HEK293T (cell line): Measurements from ENCODE around the gene GPR119.
"Not testable (repeated sequence)": the region's sequence is repeated elsewhere in the genome, so short reads cannot be mapped to it uniquely, and the experiment has no call there.

Source experiments
- CTCF ChIA-PET: fragments of 350-600 bp; formaldehyde crosslinking; extraction: SDS; loops from one replicate; lab custom pipeline; 2021; ENCODE audit warnings: antibody characterized with exemption, inconsistent platforms; lab: Yijun Ruan, JAX
- POLR2A ChIA-PET: fragments of 350-600 bp; formaldehyde crosslinking; extraction: SDS; loops from one replicate; lab custom pipeline; 2020; ENCODE audit warnings: antibody characterized with exemption, inconsistent platforms; lab: Yijun Ruan, JAX
- DNase-seq: peaks from one replicate; pipeline ENCODE4 v3.0.0; 2012; ENCODE audit warnings: mixed read lengths; ENCODE audit errors: extremely low spot score
- ARNT ChIP-seq: fragments of 450-650 bp; IDR thresholded peaks from 2 replicates; pipeline ENCODE4 v1.6.1; 2017; ENCODE audit warnings: mild to moderate bottlenecking
- BHLHE40 ChIP-seq: fragments of 450-650 bp; IDR thresholded peaks from 2 replicates; pipeline ENCODE4 v1.6.1; 2016; ENCODE audit warnings: mild to moderate bottlenecking, moderate library complexity, borderline replicate concordance
- CTBP1 ChIP-seq: fragments of 450-650 bp; IDR thresholded peaks from 2 replicates; pipeline ENCODE4 v1.6.1; 2016; ENCODE audit warnings: borderline replicate concordance
- ELF4 ChIP-seq: fragments of 450-650 bp; IDR thresholded peaks from 2 replicates; pipeline ENCODE4 v1.6.1; 2017; ENCODE audit warnings: antibody characterized with exemption
- FOXA1 ChIP-seq: fragments of 450-650 bp; IDR thresholded peaks from 2 replicates; pipeline ENCODE4 v1.6.1; 2016; ENCODE audit warnings: mild to moderate bottlenecking
- FOXK2 ChIP-seq: fragments of 450-650 bp; IDR thresholded peaks from 2 replicates; pipeline ENCODE4 v1.6.1; 2016; ENCODE audit warnings: mild to moderate bottlenecking
- FOXM1 ChIP-seq: fragments of 450-650 bp; IDR thresholded peaks from 2 replicates; pipeline ENCODE4 v1.6.1; 2017; ENCODE audit warnings: mild to moderate bottlenecking, borderline replicate concordance
- HDGF ChIP-seq: fragments of 450-650 bp; IDR thresholded peaks from 2 replicates; pipeline ENCODE4 v1.6.1; 2017; ENCODE audit warnings: antibody characterized with exemption, borderline replicate concordance
- L3MBTL2 ChIP-seq: fragments of 450-650 bp; conservative IDR thresholded peaks from 2 replicates; pipeline ENCODE4 v1.6.1; 2016; ENCODE audit warnings: mild to moderate bottlenecking
- LEF1 ChIP-seq: fragments of 450-650 bp; IDR thresholded peaks from 2 replicates; pipeline ENCODE4 v1.6.1; 2017; ENCODE audit warnings: mild to moderate bottlenecking, borderline replicate concordance
- NFRKB ChIP-seq: fragments of 450-650 bp; IDR thresholded peaks from 2 replicates; pipeline ENCODE4 v1.6.1; 2016; ENCODE audit warnings: mild to moderate bottlenecking, moderate library complexity
- SP1 ChIP-seq: fragments of 450-650 bp; IDR thresholded peaks from 2 replicates; pipeline ENCODE4 v1.6.1; 2017
- SUZ12 ChIP-seq: fragments of 450-650 bp; IDR thresholded peaks from 2 replicates; pipeline ENCODE4 v1.6.1; 2016; ENCODE audit warnings: mild to moderate bottlenecking
- TARDBP ChIP-seq: fragments of 450-650 bp; IDR thresholded peaks from 2 replicates; pipeline ENCODE4 v1.6.1; 2016
- ZNF384 ChIP-seq: fragments of 450-650 bp; IDR thresholded peaks from 2 replicates; pipeline ENCODE4 v1.6.1; 2016
- TF ChIP-seq, protein P1 (sequence below): fragments of 450-650 bp; IDR thresholded peaks from 2 replicates; pipeline ENCODE4 v1.6.1; 2016

GPR119 gene

DNA sequence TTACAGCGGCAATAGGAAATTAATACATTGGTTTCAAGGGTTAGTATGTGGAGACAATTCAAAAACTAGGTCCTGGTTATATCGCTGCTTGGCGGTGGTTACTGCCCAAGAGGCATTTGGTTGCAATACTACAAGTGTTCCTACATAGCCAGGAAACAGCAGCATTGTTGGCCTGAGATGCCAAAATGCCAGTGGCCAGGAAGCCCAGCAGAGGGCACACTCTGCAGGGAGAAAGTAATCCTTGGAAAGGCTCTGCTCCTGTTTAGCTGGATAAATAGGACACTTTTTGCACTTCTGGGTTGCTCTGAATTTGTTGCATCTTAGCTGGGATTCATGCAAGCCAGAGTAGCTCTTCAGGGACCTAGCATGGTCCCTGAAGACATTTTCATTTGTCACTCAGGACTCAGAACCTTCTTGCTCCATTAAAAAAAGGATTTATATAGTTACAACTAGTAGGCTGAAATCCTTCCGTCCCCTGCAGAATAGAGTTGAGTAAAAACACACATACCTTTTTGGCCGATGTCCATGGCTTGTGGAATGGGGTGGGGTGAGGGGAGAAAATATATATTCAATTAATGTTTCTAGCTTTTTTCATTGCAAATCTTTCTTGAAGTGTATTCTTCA, 8.1 kb upstream of the GPR119 start:
- peak; percentile 80 for DNase-seq
- TF ChIP-seq FOXM1, result no peak
- TF ChIP-seq LEF1, result no peak
- TF ChIP-seq ARNT, result no peak
- TF ChIP-seq HDGF, result no peak
- ChIA-PET CTCF (interaction anchor here (0.6 to 3.6 kb wide), 10 partner anchors 8 to 1768 kb away, joined by 3 to 19 read pairs (median 4); partner anchors contain the start of genes GPR119 and RBMX2), POLR2A (no interaction called here)

DNA sequence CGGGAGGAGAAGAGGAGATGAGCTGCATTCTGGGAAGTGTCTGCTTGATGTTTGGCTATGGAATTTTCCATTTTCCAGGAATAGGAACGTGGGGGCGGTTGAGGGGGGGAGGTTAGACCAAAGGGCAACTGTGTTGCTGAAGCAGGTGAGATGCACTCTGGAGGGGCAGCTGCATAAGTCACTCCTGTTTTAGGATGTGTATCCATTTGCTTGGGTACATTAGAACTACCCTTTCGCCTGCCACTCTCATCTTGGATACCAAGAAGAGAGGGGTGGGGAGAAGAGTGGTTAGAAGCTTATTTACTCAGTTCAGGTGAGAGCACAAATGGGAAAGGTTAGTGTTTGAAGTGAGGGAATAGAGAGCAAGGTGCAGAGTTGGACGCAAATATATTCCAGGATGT, 934 bp upstream of the GPR119 start:
- no peak for TF ChIP-seq ZNF384
- no peak for TF ChIP-seq NFRKB
- no peak for TF ChIP-seq L3MBTL2
- no peak for TF ChIP-seq HDGF
- TF ChIP-seq, protein P1, sequence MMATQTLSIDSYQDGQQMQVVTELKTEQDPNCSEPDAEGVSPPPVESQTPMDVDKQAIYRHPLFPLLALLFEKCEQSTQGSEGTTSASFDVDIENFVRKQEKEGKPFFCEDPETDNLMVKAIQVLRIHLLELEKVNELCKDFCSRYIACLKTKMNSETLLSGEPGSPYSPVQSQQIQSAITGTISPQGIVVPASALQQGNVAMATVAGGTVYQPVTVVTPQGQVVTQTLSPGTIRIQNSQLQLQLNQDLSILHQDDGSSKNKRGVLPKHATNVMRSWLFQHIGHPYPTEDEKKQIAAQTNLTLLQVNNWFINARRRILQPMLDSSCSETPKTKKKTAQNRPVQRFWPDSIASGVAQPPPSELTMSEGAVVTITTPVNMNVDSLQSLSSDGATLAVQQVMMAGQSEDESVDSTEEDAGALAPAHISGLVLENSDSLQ, result no peak
- TF ChIP-seq SUZ12, result no peak
- no peak for TF ChIP-seq BHLHE40
- no peak for TF ChIP-seq LEF1
- TF ChIP-seq SP1, result no peak
- TF ChIP-seq CTBP1, result no peak
- no peak for TF ChIP-seq TARDBP
- no peak for TF ChIP-seq ARNT
- TF ChIP-seq ELF4, result no peak
- no peak for TF ChIP-seq FOXK2
- POLR2A ChIA-PET, result no interaction called here
- CTCF ChIA-PET, result no interaction called here
- DNase-seq, result no peak

DNA sequence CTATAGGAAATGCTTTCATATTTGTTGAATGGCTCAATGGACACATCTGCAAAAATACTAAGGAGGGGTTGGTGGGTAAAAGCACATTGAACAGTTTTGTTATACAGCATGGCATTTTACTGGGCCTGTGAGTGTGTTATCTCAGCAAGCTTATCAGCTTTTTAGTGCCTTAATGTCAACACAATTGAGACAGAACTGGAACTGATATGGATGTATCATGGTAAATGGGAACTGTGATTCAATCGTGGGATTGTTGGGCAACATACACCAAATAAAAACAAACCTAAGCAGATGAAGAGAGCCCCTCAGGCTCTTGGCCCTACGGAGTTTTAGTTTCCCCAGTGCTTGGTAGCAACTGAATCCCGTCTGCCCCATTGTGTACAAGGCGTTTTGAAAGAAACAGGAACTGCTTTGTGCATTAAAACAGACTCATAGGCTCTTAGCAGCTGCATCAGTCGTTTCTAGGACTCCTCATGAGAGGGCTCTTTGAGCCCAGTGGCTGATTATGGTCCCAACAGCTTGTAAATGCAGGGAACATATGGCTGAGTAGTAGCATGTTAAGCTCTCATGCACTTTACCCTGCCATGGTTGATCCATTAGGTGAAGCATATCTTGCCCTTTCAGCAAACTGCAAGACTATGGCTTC, 7.3 kb downstream of the GPR119 start:
- POLR2A ChIA-PET, result no interaction called here

DNA sequence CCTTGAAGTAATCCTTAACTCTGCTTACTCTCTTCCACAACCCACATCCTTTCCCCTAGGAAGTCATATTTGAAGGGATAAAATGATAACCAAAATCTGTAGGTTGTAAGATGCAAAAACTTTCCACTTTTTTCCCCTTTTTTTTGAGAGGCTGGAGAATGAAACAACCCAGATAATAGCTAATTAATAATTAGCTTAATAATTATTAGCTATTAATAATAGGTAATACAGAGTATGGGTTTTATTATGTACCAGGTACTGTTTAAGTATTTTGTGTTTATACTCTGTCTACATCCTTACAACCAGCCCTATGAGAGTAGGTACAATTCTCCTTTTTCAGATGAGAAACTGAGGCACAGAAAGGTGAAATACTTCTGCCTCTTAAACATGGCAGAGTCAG, 9.4 kb downstream of the GPR119 start:
- TF ChIP-seq BHLHE40 (no peak), SUZ12 (no peak), ELF4 (no peak), NFRKB (no peak), HDGF (no peak), TARDBP (no peak; the same call in 1 of the 2 replicates), FOXA1 (no peak), CTBP1 (no peak), L3MBTL2 (no peak), FOXM1 (no peak)
- TF ChIP-seq, protein P1, result no peak
- POLR2A ChIA-PET, result no interaction called here
- DNase-seq, result no peak
- CTCF ChIA-PET, result no interaction called here

More for the DNA sequence above, 7.3 kb downstream of the GPR119 start:
- no peak for DNase-seq
- TF ChIP-seq SP1 (no peak), TARDBP (no peak), NFRKB (no peak), BHLHE40 (no peak), SUZ12 (no peak), L3MBTL2 (no peak), FOXA1 (no peak), ELF4 (no peak), LEF1 (no peak), ZNF384 (no peak), CTBP1 (no peak), FOXK2 (no peak), HDGF (no peak), FOXM1 (no peak), ARNT (no peak)
- TF ChIP-seq, protein P1, result no peak
- CTCF ChIA-PET, result no interaction called here

DNA sequence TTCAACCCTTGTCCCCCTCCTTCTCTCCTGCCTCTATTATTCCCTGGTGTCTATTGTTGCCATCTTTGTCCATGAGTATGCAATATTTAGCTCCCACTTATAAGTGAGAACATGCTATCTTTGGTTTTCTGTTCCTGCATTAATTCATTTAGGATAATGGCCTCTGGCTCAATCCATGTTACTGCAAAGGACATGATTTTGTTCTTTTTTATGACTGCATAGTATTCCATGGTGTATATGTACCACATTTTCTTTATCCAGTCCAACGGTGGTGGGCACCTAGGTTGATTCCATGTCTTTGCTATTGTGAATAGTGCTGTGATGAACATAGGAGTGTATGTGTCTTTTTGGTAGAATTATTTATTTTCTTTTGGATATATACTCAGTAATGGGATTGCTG, 33.4 kb downstream of the GPR119 start:
- POLR2A ChIA-PET, DNase-seq, CTCF ChIA-PET: not testable (repeated sequence)

DNA sequence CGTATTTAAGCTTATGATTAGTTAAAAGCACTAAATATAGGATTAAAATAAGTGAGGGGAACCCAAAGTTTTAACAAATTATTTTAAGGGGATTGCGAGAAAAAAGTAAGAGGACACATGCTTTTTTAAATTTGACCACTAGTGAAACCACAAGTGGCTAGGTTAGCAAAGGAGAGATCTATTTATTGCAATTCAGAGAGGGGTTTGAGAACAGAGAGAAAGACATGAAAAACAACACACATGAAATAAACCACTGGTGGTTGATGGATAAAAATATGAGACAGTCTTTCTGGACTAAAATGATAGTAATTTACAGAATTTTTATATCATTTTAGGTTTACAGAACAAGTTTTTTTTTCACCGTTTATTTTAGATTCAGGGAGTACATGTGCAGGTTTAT, 33.9 kb downstream of the GPR119 start:
- ChIA-PET CTCF (no interaction called here), POLR2A (no interaction called here)
- TF ChIP-seq ELF4 (no peak), L3MBTL2 (no peak)
- no peak for DNase-seq

DNA sequence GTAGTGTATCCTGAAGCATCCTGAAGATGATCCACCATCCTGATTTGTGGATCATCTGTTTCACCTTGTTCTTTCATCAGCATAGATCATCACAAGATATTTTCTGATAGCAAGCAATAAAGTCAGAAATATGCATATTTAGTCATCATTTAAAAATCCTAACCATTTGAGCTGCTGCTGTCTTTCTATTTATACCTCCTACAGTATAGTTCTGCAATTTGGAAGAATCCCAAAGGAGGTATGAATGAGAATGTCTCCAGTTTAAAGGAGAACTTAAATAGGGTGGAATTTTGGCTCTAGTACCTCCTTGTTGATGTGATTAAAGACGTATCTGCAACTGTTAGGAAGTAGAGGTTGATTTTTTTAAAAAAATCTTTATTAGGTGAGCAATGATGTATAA, 38.2 kb downstream of the GPR119 start:
- no peak for DNase-seq

More for the DNA sequence above, 38.2 kb downstream of the GPR119 start:
- POLR2A ChIA-PET, result no interaction called here
- CTCF ChIA-PET, result no interaction called here
- no peak for TF ChIP-seq BHLHE40
- TF ChIP-seq ZNF384, result no peak
- TF ChIP-seq NFRKB, result no peak
- TF ChIP-seq TARDBP, result no peak
- TF ChIP-seq HDGF, result no peak
